K562 (cell line): ENCODE results near the gene GABPB1. TPM values are rescaled to one million over a fixed set of nuclear protein-coding genes. Genes with fewer than 3 reads are reported as not detected.

ENCODE experiments used
- ARID1B ChIP-seq: fragments of 450-650 bp; IDR thresholded peaks from 2 replicates; pipeline ENCODE4 v1.6.1; 2016; ENCODE audit warnings: antibody characterized with exemption, mild to moderate bottlenecking, inconsistent platforms
- CBFA2T3 ChIP-seq: fragments of 450-650 bp; IDR thresholded peaks from 2 replicates; pipeline ENCODE4 v1.6.1; 2017
- CTBP1 ChIP-seq: fragments of 450-650 bp; IDR thresholded peaks from 2 replicates; pipeline ENCODE4 v1.6.1; 2016; ENCODE audit warnings: borderline replicate concordance
- DPF2 ChIP-seq: fragments of 450-650 bp; IDR thresholded peaks from 2 replicates; pipeline ENCODE4 v1.6.1; 2016
- KDM1A ChIP-seq, 2 experiments: fragments of 450-650 bp; IDR thresholded peaks; 2 replicates each; pipeline ENCODE4 v1.6.1; 2016; ENCODE audit warnings: mild to moderate bottlenecking in 2 of 2
- SOX6 ChIP-seq: fragments of 450-650 bp; IDR thresholded peaks from 2 replicates; pipeline ENCODE4 v1.6.1; 2014; ENCODE audit warnings: mild to moderate bottlenecking
- ZFP36 ChIP-seq: fragments of 150-350 bp; IDR thresholded peaks from 2 replicates; pipeline ENCODE4 v1.6.1; 2018; ENCODE audit warnings: low read length, low read depth; ENCODE audit not compliant: partially characterized antibody
- polyA plus RNA-seq, 8 experiments: library from polyadenylated mRNA; depleted of rRNA in 4 of 8; stranded (reverse) in 5 of 8; unstranded in 3 of 8; fragments of >200 nt; fragmentation: Nextera tagmentation in 2 of 8; fragmentation: Illumina TruSeq in 1 of 8; extraction: Ambion mirVana in 2 of 8; extraction: Trizol in 1 of 8; gene quantifications; 2 replicates each; pipeline versions ENCODE4 v1.2.1 to v1.2.3, GENCODE V29; 2011 to 2014; ENCODE audit warnings: inconsistent platforms in 1 of 8, missing spikeins in 1 of 8
- total RNA-seq, 7 experiments: library from RNA; depleted of rRNA in 6 of 7; stranded (reverse); fragments of >200 nt in 6 of 7; fragmentation: Illumina TruSeq in 2 of 7; extraction: Trizol in 2 of 7; gene quantifications; 2 replicates each; pipeline versions ENCODE4 v1.2.1 to v1.2.3, GENCODE V29; 2011 to 2021; ENCODE audit warnings: low replicate concordance in 1 of 7
- TF ChIP-seq, protein P1 (sequence below): fragments of 250-450 bp; sonication (Bioruptor Pico); IDR thresholded peaks from 2 replicates; pipeline ENCODE4 v1.8.0; 2022; ENCODE audit warnings: moderate library complexity, mild to moderate bottlenecking, inconsistent platforms
- TF ChIP-seq, protein P2 (sequence below), 2 experiments: fragments of 450-650 bp in 1 of 2; sonication (generic) in 1 of 2; formaldehyde crosslinking; conservative IDR thresholded peaks; 2 replicates each; pipeline versions ENCODE4 v1.4.0 to v1.8.1; 2020 to 2022; ENCODE audit warnings: mild to moderate bottlenecking in 1 of 2, missing genetic modification reagents in 1 of 2
- TF ChIP-seq, protein P3 (sequence below): sonication (generic); formaldehyde crosslinking; IDR thresholded peaks from 2 replicates; pipeline ENCODE4 v1.4.0; 2020; ENCODE audit warnings: mild to moderate bottlenecking, missing genetic modification reagents

GABPB1 gene
- total and polyA plus RNA-seq, 9 of the 15 experiments (the other 6 are each of a cell fraction or from before 2014, with no cell fraction given): 11.8 to 42.3 (median 33.2) TPM

DNA sequence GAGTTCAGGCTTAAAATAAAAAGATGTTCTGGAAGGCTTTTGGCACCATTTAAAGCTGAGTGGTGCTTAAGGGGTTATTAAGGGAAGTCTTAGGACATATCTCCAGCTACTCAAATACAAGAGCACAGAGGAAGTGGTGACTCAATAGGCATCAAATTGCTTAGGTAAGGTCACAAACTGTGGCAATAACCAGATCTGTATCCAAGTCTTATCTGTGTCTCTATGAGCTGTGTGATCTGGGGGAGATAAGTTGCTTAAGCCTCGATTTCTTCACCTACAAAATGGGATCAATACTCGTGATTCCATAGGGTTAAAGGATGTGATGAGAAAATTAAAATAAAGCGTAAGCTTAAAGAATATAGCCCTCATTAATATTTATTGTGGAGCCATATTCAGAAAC lies 97.1 kb downstream of the GABPB1 start (continued):
- TF ChIP-seq, protein P1, sequence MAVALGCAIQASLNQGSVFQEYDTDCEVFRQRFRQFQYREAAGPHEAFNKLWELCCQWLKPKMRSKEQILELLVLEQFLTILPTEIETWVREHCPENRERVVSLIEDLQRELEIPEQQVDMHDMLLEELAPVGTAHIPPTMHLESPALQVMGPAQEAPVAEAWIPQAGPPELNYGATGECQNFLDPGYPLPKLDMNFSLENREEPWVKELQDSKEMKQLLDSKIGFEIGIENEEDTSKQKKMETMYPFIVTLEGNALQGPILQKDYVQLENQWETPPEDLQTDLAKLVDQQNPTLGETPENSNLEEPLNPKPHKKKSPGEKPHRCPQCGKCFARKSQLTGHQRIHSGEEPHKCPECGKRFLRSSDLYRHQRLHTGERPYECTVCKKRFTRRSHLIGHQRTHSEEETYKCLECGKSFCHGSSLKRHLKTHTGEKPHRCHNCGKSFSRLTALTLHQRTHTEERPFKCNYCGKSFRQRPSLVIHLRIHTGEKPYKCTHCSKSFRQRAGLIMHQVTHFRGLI (CRISPR knock-in tag): no peak
- TF ChIP-seq SOX6: peak; percentile 43; the same call in 1 of the 2 replicates
- no peak for TF ChIP-seq ZFP36
- TF ChIP-seq, protein P2, sequence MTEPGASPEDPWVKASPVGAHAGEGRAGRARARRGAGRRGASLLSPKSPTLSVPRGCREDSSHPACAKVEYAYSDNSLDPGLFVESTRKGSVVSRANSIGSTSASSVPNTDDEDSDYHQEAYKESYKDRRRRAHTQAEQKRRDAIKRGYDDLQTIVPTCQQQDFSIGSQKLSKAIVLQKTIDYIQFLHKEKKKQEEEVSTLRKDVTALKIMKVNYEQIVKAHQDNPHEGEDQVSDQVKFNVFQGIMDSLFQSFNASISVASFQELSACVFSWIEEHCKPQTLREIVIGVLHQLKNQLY (CRISPR knock-in tag; conservative IDR thresholded peaks at IDR 0.05): no peak
- TF ChIP-seq CTBP1: 0 out of 2 replicates have a peak, but pooled peaks have one; percentile 31
- TF ChIP-seq DPF2: peak; percentile 56
- TF ChIP-seq, protein P3, sequence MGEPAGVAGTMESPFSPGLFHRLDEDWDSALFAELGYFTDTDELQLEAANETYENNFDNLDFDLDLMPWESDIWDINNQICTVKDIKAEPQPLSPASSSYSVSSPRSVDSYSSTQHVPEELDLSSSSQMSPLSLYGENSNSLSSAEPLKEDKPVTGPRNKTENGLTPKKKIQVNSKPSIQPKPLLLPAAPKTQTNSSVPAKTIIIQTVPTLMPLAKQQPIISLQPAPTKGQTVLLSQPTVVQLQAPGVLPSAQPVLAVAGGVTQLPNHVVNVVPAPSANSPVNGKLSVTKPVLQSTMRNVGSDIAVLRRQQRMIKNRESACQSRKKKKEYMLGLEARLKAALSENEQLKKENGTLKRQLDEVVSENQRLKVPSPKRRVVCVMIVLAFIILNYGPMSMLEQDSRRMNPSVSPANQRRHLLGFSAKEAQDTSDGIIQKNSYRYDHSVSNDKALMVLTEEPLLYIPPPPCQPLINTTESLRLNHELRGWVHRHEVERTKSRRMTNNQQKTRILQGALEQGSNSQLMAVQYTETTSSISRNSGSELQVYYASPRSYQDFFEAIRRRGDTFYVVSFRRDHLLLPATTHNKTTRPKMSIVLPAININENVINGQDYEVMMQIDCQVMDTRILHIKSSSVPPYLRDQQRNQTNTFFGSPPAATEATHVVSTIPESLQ (CRISPR knock-in tag): no peak
- 0 out of 2 replicates have a peak, but pooled peaks have one; percentile 18 for TF ChIP-seq CBFA2T3
- peak; percentile 64 for TF ChIP-seq ARID1B
- TF ChIP-seq KDM1A (IDR thresholded peaks at IDR 0.05): 0 out of 4 replicates have a peak, but pooled peaks of 1 of the 2 experiments have one; percentile 17
